GM21737 (cell line): ENCODE data around the gene TBC1D8.
A peak's percentile ranks its signal among the peaks of the same experiment; 100 is the strongest.

ENCODE experiments used
- ATAC-seq: cut with Tn5 transposase; IDR thresholded peaks from one replicate; pipeline ENCODE4 v1.9.1; 2021; ENCODE audit warnings: mild to moderate bottlenecking, moderate library complexity; ENCODE audit not compliant: unreplicated experiment

The TBC1D8 gene

GRCh38 chr2:101037161-101037755 is 113.9 kb downstream of the TBC1D8 start:
- no peak for ATAC-seq

GRCh38 chr2:101036562-101036961 is 114.6 kb downstream of the TBC1D8 start:
- no peak for ATAC-seq

GRCh38 chr2:101032084-101032776 is 119.0 kb downstream of the TBC1D8 start:
- ATAC-seq = no peak

GRCh38 chr2:101030866-101031554 is 120.2 kb downstream of the TBC1D8 start:
- ATAC-seq = no peak

GRCh38 chr2:101027852-101028251 is 123.3 kb downstream of the TBC1D8 start:
- ATAC-seq = no peak

- ATAC-seq = no peak
These were observed 124.2 kb downstream of the TBC1D8 start for GRCh38 chr2:101026923-101027469.

- ATAC-seq = no peak
These were observed 124.9 kb downstream of the TBC1D8 start for GRCh38 chr2:101026253-101026701.

GRCh38 chr2:101025561-101025960 is 125.6 kb downstream of the TBC1D8 start:
- no peak for ATAC-seq

GRCh38 chr2:101023327-101024107 is 127.7 kb downstream of the TBC1D8 start:
- ATAC-seq = no peak

GRCh38 chr2:101022221-101022620 is 129.0 kb downstream of the TBC1D8 start:
- no peak for ATAC-seq

GRCh38 chr2:101018934-101019333 is 132.2 kb downstream of the TBC1D8 start:
- ATAC-seq = no peak

- no peak for ATAC-seq
These were observed 133.8 kb downstream of the TBC1D8 start for GRCh38 chr2:101017371-101017770.

- ATAC-seq = no peak
These were observed 136.8 kb downstream of the TBC1D8 start for GRCh38 chr2:101014264-101014857.

GRCh38 chr2:101012706-101013181 is 138.4 kb downstream of the TBC1D8 start:
- no peak for ATAC-seq

GRCh38 chr2:101012054-101012705 is 139.0 kb downstream of the TBC1D8 start:
- ATAC-seq = peak; percentile 76

- ATAC-seq = no peak
These were observed 140.0 kb downstream of the TBC1D8 start for GRCh38 chr2:101011152-101011551.

- ATAC-seq = no peak
These were observed 143.5 kb downstream of the TBC1D8 start for GRCh38 chr2:101007415-101008345.

- ATAC-seq = no peak
These were observed 145.0 kb downstream of the TBC1D8 start for GRCh38 chr2:101006065-101006715.
